Glutamatergic neuron (in vitro differentiated cells): ENCODE results near the gene NUP93. TPM values are rescaled to one million over a fixed set of nuclear protein-coding genes. Genes with fewer than 3 reads are reported as not detected.

Experiments used
- DNase-seq: peaks from one replicate; pipeline ENCODE4 v3.0.0; 2022
- H3K27ac Mint-ChIP-seq: one replicate; pipeline ENCODE4 v1.8.0; 2020; ENCODE audit warnings: mild to moderate bottlenecking, mixed read lengths, inconsistent platforms; ENCODE audit not compliant: unreplicated experiment
- H3K27me3 Mint-ChIP-seq: one replicate; pipeline ENCODE4 v1.8.0; 2020; ENCODE audit warnings: mild to moderate bottlenecking, moderate library complexity, mixed read lengths, inconsistent platforms; ENCODE audit not compliant: unreplicated experiment
- H3K36me3 Mint-ChIP-seq: one replicate; pipeline ENCODE4 v1.8.0; 2020; ENCODE audit warnings: mild to moderate bottlenecking, mixed read lengths, inconsistent platforms; ENCODE audit not compliant: unreplicated experiment
- H3K4me1 Mint-ChIP-seq: one replicate; pipeline ENCODE4 v1.8.0; 2020; ENCODE audit warnings: mild to moderate bottlenecking, low read depth, mixed read lengths, inconsistent platforms; ENCODE audit not compliant: unreplicated experiment
- H3K4me3 Mint-ChIP-seq: one replicate; pipeline ENCODE4 v1.8.0; 2020; ENCODE audit warnings: mild to moderate bottlenecking, mixed read lengths, inconsistent platforms; ENCODE audit not compliant: unreplicated experiment
- H3K9me3 Mint-ChIP-seq: one replicate; pipeline ENCODE4 v1.8.0; 2020; ENCODE audit warnings: mild to moderate bottlenecking, moderate library complexity, mixed read lengths, inconsistent platforms; ENCODE audit not compliant: unreplicated experiment
- total RNA-seq: library from RNA; stranded (reverse); fragmentation: NEBNext Ultra II Directional; extraction: Animal tissue kit (Norgen Biotek cat#: 25700); gene quantifications from one replicate; pipeline ENCODE4 v1.2.1, GENCODE V29; 2021; ENCODE audit not compliant: unreplicated experiment
- TF ChIP-seq, protein P1 (sequence below): fragments of 200-600 bp; sonication (generic); IDR thresholded peaks from one replicate; pipeline ENCODE4 v1.5.0; 2021; ENCODE audit not compliant: partially characterized antibody, unreplicated experiment

Gene NUP93
- total RNA-seq, 1 donor from 2014 or later: 84.1 TPM

DNA sequence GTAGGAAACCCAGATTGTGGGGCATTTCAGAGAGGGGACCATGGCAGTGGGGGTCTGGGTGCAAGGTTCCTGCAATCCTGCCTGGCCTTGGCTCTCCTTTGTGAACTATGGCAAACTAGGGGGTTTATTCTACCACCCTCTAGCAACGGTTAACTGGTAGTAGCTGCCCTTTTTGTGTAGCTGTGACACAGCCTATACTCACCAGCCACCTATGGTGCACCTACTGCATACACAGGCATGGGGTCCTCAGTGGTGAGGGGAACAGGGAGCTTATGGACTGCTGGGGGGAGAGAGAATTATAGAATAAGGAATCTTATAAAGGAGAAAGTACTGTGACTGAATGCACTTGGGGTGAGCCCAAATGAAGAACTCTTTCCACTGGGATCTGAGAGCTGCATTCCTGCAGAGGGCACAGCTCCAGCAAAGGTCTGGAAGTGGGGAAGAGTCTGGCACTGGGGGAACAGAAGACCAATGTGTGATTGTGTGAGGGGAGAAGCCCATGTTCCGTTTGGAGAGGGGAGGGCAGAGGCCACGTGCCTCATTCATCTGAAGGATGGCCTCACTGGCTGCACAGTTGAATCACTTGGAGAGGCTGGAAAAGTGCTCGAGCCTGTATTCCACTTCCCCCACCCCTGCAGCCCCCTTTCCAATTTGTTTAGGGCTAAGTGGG lies 45.5 kb upstream of the NUP93 start:
- Mint-ChIP-seq H3K9me3 (peaks cover 1% of the 10 kb centered on the region), H3K4me3 (no peak overlapping the region), H3K27ac (no peak overlapping the region), H3K27me3 (no peaks in the 10 kb centered on the region), H3K36me3 (peaks cover 12% of the 10 kb centered on the region), H3K4me1 (peaks cover 7% of the 10 kb centered on the region)
- TF ChIP-seq, protein P1, sequence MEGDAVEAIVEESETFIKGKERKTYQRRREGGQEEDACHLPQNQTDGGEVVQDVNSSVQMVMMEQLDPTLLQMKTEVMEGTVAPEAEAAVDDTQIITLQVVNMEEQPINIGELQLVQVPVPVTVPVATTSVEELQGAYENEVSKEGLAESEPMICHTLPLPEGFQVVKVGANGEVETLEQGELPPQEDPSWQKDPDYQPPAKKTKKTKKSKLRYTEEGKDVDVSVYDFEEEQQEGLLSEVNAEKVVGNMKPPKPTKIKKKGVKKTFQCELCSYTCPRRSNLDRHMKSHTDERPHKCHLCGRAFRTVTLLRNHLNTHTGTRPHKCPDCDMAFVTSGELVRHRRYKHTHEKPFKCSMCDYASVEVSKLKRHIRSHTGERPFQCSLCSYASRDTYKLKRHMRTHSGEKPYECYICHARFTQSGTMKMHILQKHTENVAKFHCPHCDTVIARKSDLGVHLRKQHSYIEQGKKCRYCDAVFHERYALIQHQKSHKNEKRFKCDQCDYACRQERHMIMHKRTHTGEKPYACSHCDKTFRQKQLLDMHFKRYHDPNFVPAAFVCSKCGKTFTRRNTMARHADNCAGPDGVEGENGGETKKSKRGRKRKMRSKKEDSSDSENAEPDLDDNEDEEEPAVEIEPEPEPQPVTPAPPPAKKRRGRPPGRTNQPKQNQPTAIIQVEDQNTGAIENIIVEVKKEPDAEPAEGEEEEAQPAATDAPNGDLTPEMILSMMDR: no peak
- no peak for DNase-seq

DNA sequence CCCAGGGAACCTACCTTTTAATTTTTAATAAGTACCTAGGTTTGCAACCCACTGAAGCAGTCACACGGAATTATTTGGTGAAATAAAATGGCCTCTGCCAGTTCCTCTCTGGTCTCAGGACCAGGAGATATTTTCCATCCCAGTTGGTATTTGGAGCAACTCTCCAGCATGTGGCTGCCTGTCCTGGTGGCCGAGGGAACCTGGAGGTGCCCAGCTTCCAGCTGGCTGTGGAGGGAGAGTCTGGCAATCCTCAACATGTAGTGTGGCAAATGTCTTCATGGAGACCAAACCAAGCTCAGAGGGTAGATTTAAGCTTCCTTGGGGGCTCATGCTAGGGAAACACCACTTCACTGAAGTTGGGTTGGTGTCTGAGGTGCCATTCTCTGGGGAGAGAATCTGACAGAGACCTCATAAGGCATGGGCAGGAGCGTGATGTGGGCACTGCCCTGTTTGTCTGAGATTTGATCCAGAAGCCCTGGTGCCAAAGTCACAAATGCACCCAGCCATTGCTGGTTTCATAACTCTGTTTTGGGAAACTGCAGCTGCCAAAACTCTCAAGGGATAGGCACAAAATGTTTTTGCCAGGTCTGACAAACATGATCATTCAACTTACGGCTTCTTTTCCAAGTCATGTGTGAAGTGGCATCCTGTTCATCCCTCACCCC lies 44.9 kb upstream of the NUP93 start:
- Mint-ChIP-seq H3K27ac (no peak overlapping the region), H3K27me3 (no peaks in the 10 kb centered on the region), H3K9me3 (peaks cover 6% of the 10 kb centered on the region), H3K36me3 (peaks cover 12% of the 10 kb centered on the region), H3K4me3 (no peak overlapping the region), H3K4me1 (peaks cover 7% of the 10 kb centered on the region)
- TF ChIP-seq, protein P1: no peak
- DNase-seq: no peak

DNA sequence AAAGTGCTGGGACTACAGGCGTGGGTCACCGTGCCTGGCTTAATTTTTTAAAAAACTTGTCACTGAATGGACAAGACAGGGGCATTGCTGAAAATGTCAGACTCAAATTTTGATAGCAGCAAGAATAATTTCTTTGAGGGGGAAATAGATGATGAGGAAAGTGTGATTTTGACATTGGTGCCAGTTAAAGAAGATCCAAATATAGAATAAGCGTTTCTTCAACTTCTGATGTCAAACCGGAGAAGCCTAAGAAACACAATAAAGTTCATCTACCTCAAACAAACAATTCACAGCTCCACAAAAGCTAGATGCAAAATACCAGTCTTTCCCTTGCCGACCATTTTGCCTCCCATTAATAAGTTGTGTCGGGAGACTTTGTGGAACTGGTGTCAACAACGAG lies 43.2 kb upstream of the NUP93 start:
- TF ChIP-seq, protein P1: no peak
- Mint-ChIP-seq H3K36me3 (peaks cover 12% of the 10 kb centered on the region), H3K4me1 (peaks cover 3% of the 10 kb centered on the region), H3K4me3 (no peak overlapping the region), H3K27ac (no peak overlapping the region), H3K9me3 (peaks cover 10% of the 10 kb centered on the region), H3K27me3 (no peaks in the 10 kb centered on the region)
- DNase-seq: no peak

DNA sequence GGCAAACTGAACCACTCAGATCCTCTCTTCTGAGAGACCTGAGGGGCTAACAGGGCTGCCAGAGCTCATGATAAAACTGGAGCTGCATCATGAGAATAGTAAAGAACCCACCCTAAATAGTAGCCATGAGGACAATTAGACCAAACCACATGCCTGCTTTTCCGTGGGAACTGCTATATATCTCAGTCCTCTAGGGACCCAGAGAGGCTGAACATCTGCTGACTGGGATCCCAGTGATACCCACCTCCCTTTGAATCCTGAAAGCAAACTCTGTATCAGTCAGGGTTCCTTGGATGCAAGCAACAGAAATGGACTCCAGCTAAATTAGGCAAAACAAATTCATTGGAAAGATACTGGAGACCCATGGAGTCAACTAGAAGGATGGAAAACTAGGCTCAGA lies 41.2 kb upstream of the NUP93 start:
- TF ChIP-seq, protein P1: no peak
- H3K36me3 Mint-ChIP-seq: peaks cover 12% of the 10 kb centered on the region
- no peak overlapping the region for H3K27ac Mint-ChIP-seq
- no peak overlapping the region for H3K4me3 Mint-ChIP-seq
- peaks cover 3% of the 10 kb centered on the region for H3K4me1 Mint-ChIP-seq
- H3K9me3 Mint-ChIP-seq: peaks cover 8% of the 10 kb centered on the region
- H3K27me3 Mint-ChIP-seq: no peaks in the 10 kb centered on the region
- DNase-seq: no peak

DNA sequence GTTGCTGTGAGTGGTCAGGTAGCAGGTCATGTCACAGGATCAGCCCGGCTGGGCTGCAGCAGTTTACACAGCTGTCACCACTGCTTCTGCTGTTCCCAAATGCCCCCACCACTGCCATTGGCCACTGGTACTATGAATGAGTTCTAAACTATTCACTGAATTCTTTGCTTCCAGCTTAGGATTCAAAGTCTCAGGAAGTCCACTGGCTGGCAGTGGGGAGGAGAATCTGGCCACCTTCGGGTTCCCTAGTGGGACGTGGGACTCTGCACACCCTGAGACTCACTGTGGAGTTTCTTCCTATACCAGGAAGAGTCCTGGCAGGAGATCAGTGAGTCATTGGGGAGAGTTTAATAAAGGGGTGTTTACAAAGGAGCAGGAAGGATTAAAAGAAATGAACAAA lies 40.8 kb upstream of the NUP93 start:
- H3K27ac Mint-ChIP-seq: no peak overlapping the region
- no peak for DNase-seq
- no peaks in the 10 kb centered on the region for H3K4me1 Mint-ChIP-seq
- TF ChIP-seq, protein P1: no peak
- H3K36me3 Mint-ChIP-seq: peaks cover 12% of the 10 kb centered on the region
- peaks cover 8% of the 10 kb centered on the region for H3K9me3 Mint-ChIP-seq
- no peaks in the 10 kb centered on the region for H3K27me3 Mint-ChIP-seq
- no peak overlapping the region for H3K4me3 Mint-ChIP-seq
